Activated CD4-positive, alpha-beta T cell treated with anti-CD3 and anti-CD28 coated beads, Interleukin-2, Interleukin-6, amounts not matched to agents 100 ng/mL and 50 ng/mL, durations not matched to agents 16 hours and 8 hours (primary cell): Measurements from ENCODE around the gene BEAN1.

ENCODE experiments used
- DNase-seq: peaks from one replicate; pipeline ENCODE4 v3.0.0-alpha.2; 2020

BEAN1 gene

GRCh38 chr16:66419527-66419926 is 7.6 kb upstream of the BEAN1 start:
- no peak for DNase-seq

DNA sequence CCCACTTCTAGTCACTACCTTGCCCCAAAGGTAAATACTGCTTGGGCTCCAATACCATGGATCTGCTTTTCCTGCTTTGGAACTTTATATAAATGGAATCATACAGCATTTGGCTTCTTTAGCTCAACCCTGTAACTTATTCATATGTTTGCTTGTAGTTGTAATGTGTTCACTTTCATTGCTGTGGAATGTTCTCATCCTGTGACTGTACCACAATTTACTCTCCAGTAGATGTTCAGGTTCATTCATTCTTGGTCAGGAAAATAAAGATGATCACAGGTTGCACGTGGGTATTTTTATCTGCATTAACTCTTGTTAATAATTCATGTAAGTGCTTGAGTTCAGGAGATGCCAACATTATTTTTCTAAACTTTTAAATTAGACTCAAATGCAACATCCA is 6.7 kb upstream of the BEAN1 start:
- no peak for DNase-seq

DNA sequence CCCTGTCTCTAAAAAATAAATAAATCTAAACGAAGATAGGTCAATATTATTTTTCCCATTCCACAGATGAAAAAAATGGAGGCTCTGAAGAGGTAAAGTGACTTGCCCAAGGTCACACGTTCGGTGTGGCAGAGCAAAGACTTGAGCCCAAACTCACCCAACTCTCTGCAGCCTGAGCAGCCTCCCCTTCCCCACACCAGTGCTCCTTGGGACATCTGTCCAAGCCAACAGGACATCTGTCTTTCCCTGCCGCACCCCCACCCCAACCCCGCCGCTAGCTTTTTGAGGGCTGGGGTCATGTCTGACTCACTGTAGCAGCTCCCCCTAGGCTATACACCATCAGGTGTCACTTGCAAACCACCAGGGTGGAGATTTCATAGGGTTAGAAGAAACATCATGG is 5.2 kb upstream of the BEAN1 start:
- no peak for DNase-seq

DNA sequence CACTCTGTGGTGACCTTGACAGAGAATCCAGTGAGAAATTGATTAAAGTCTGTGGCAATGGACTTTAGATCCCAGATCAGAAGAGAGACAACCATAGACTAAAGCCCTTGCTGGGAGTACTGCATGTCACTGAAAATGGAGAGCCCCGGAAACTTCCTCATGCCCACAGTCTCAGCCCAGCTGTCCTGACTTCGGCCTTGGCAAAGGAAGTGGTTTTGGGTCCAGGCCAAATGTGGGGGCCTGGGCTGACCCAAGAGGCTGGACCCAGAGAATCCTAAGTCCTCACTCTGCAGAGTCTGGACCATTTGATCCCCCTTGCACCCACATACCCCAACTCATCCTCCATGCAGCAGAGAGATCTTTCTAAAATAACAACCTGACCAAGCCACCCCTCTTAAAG is 4.7 kb upstream of the BEAN1 start:
- DNase-seq, result no peak

DNA sequence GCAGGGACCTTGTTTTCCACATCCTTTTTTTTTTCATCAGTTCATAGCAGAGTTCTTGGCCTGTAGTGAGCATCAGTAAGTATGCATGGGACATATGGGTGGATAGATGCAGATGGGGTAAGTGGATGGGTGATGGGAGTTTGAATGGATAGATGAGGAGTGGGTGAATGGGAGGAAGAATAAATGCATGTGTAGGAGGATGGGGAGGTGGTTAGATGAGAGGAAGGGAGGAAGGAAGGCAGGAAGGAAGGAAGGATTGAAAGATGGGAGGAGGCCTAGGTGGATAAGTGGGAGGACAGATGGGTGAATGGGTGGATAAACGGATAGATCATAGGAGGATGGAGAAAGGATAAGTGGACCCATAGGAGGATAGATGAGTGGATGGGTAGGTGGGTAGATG is 3.9 kb upstream of the BEAN1 start:
- no peak for DNase-seq

- DNase-seq, result no peak
Measured at GRCh38 chr16:66425651-66426050, 1.4 kb upstream of the BEAN1 start.

- no peak for DNase-seq
Measured at GRCh38 chr16:66426112-66427035, 721 bp upstream of the BEAN1 start.

DNA sequence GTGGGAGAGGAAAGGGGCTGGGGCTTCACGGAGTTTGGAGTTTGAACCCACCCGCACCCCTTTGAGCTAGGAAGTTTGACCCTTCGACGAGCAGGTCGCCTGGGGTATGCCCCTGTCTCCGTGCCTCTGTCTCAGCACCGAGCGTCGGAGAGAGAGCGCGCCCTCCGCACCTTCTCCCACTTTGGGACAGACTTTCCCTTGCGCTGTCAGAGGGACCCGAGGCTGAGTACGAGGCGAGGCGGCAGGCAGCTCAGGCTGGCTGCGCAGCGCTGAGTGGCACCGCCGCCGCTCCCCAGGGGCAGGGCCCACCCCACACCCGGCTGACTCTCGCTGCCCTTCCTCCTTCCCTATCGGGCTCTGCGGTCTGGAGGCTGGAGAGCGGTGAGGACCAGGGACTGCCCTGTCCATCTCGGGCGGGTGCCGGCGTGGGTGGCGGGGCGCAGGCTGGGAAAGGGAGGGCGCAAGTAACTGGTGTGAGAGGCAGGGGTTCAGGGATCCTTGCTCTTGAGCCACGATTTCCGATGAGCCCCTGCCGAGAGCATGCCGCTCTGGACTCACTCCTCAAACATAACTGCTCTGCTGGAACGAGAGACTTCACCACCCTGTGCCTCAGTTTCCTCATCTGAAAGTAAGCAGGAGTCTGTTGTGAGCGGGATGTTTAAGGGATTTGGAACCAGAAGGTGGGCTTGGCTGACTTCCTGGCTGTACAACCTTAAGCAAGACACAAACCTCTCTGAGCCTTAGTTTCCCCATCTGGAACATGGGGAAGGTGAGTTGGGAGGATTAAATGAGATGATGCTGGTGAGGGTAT is 981 bp downstream of the BEAN1 start:
- DNase-seq, result no peak

GRCh38 chr16:66428682-66429251 is 1.7 kb downstream of the BEAN1 start:
- no peak for DNase-seq

GRCh38 chr16:66429290-66429962 is 2.3 kb downstream of the BEAN1 start:
- DNase-seq, result no peak

DNA sequence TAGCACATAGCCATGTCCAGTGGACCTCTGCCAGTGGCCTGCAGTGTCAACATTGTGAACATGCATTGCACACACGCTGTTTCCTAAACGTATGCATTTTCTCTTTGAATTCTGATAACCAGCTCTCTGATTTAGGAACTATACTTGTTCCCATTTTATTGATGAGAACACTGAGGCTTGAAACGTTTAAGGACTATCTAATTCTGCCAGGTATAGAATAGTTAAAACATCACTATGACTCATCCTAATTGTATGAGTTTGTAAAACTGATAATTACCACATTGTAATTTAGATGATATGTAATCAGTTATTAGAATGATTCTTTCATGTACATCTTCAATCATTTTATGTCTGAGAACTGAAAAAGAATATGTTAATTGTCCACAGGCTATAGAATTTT is 3.1 kb downstream of the BEAN1 start:
- DNase-seq, result no peak

DNA sequence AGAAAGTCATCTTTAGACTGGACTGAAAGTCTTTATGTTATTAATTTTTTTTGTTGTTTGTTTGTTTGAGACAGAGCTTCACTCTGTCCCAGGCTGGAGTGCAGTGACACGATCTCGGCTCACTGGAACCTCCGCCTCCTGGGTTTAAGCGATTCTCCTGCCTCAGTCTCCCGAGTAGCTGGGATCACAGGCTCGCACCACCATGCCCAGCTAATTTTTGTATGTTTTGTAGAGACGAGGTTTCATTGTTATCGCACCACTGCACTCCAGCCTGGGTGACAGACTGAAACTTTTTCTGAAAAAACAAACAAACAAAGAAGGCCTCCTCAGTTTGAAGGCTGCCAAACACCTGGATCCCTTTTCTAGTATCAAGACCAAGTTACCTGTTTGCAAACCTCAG is 4.7 kb downstream of the BEAN1 start:
- no peak for DNase-seq

DNA sequence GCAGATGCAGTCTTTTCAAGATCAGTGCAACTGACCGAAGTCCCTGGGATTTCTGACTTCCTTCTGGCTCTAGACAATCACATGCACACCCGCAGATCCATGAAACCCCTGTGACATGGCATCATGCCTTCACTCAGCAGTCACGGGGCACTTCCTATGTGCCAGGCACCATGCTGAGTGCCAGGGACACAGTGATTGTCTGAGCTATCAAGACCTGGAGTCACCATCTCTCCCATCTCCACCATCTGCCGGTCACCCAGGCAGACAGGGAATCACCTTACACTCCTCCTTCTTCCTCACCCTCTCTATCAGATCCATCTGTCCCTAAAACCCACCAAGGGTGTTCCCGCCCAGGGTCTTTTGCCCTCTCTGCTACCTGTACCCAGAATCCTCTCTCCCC is 5.3 kb downstream of the BEAN1 start:
- DNase-seq, result no peak

GRCh38 chr16:66434619-66435430 is 7.7 kb downstream of the BEAN1 start:
- no peak for DNase-seq

DNA sequence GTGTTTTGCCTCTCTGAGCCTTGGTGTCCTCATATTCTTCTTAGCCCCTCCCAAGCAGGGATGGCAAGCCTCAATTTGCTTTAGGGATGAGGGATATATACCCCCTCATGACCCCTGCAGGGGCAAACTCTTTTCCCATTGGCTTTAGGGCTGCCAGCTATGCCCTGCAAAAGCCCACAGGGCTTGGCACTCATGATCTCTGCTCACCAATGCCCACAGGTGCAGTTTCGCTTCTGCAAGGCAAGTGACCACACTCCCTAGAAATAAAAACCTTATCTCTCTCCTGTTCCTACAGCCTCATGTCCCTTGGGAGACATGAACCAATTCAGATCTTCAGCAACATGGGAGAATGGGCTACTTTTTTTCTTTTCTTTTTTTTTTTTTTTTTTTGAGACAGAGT is 8.8 kb downstream of the BEAN1 start:
- DNase-seq, result no peak

DNA sequence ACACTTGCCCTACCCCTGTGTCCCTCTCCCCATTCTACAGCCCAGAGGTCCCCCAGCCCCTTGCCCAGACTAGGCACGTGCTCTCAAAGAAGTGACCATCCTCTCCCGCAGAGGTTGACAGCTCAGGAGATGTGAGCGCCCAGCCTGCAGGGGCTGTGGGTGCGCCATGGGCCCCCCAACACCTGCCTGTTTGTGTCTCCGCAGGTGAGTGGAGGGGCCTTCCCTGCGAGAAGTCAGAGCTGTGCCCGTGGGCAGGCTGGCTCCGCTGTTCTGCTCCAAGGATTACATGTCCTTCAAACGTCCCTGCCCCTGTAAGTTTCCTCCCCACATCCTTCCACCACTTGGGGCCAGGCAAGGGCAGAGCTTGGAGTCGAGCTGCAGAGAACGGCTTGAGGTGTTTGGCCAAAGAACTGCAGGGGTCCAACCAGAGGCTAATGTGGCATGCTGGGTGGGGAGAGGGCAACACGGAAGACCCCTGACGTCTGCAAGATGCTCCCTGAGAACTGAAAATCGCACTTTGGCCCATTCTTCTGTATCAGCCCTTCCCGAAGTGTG is 10.4 kb downstream of the BEAN1 start:
- no peak for DNase-seq

DNA sequence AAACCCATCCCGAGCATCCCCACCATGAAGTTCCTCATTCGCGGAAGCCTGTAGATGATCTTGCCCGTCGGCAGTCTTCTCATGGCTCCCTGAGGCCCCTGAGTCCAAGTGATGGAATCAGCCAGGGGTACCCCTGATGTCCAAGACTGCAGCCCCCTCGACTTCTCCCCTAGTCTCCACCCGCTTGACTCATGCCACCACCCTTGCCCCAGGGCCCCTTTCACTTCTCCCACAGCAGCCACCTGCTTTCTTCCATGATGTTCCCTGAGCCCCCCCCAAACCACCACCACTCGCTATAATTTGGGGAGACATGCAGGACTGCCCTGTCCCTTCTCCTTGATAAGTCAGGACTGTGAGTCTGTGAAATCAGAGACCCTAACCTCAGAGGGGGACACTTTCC is 11.4 kb downstream of the BEAN1 start:
- no peak for DNase-seq

- DNase-seq, result no peak
Measured at GRCh38 chr16:66439051-66439730, 12.1 kb downstream of the BEAN1 start.

DNA sequence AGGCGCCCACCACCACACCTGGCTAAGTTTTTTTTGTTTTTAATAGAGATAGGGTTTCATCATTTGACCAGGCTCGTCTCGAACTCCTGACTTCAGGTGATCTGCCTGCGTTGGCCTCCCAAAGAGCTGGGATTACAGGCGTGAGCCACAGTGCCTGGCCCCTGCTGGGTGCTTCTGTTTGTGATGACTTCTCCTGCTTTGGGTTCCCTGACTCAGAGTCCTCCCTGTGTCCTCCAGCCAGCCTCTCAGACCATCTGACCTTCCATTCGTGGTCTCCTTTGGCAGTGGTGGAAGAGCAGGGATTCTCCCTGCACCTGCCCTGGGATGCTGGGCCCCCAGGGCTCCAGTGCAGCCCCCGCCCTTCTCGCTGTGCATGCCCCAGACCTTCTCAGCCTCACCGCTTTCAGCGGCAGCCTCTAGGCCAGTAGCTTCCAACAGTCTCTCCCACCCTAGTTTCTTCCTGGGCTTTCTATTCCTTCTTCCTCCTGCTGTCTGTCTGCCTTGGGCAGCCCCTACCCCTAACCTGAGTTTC is 13.2 kb downstream of the BEAN1 start:
- DNase-seq, result no peak

GRCh38 chr16:66440970-66441369 is 13.9 kb downstream of the BEAN1 start:
- no peak for DNase-seq
